Stomach (tissue), 9 donors: ENCODE results near the gene MFN1. TPM values are rescaled to one million over a fixed set of nuclear protein-coding genes. Genes with fewer than 3 reads are reported as not detected.

Source experiments
- DNase-seq, 2 donors: peaks; one replicate each; pipeline versions ENCODE4 v3.0.0 to v3.0.0-alpha.2; 2013 to 2019
- H3K27ac ChIP-seq, 5 donors: fragments of 200-600 bp in 4 of 5; sonication (generic) in 4 of 5; one replicate each; pipeline ENCODE4 v1.5.1; 2013 to 2019; ENCODE audit warnings: mild to moderate bottlenecking in 1 of 5, moderate library complexity in 1 of 5
- H3K27me3 ChIP-seq, 3 donors: fragments of 200-600 bp; sonication (generic); one replicate each; pipeline ENCODE4 v1.5.1; 2017 to 2019; ENCODE audit warnings: mixed run types in 1 of 3
- H3K36me3 ChIP-seq, 4 donors: fragments of 200-600 bp; sonication (generic); 1 replicate in 3 of 4; 2 replicates in 1 of 4; pipeline ENCODE4 v1.5.1; 2016 to 2019
- H3K4me1 ChIP-seq, 4 donors: fragments of 200-600 bp; sonication (generic); one replicate each; pipeline ENCODE4 v1.5.1; 2016 to 2019
- H3K4me3 ChIP-seq, 4 donors: fragments of 200-600 bp; sonication (generic) in 3 of 4; one replicate each; pipeline ENCODE4 v1.5.1; 2016 to 2019; ENCODE audit warnings: mild to moderate bottlenecking in 1 of 4
- H3K9me3 ChIP-seq, 4 donors: fragments of 200-600 bp; sonication (generic); one replicate each; pipeline ENCODE4 v1.5.1; 2016 to 2019
- EP300 ChIP-seq: sonication (generic); formaldehyde crosslinking; IDR thresholded peaks from one replicate; pipeline ENCODE4 v1.6.1; 2017; ENCODE audit warnings: antibody characterized with exemption
- POLR2A ChIP-seq, 4 donors: fragments of 450-650 bp; IDR thresholded peaks; one replicate each; pipeline ENCODE4 v1.6.1; 2016; ENCODE audit warnings: antibody characterized with exemption in 4 of 4, control low read depth in 2 of 4, mild to moderate bottlenecking in 1 of 4, moderate library complexity in 1 of 4
- POLR2AphosphoS5 ChIP-seq, 3 donors: sonication (generic); formaldehyde crosslinking; IDR thresholded peaks; one replicate each; pipeline ENCODE4 v1.6.1; 2016; ENCODE audit warnings: antibody characterized with exemption in 3 of 3
- WGBS, 5 donors: extraction: QIAGEN DNeasy Blood & Tissue Kit in 3 of 5; methylation state at CpG; one replicate each; pipeline versions ENCODE4 v1.1.5 to v1.1.7; 2013 to 2018; 5-methylcytosine and 5-hydroxymethylcytosine counted together
- intact Hi-C: fragments of 100-400 bp; cut with DNase I; formaldehyde crosslinking; loops from one replicate; pipeline ENCODE4 v1.15.1; 2023; ENCODE audit warnings: low total_unique reads
- polyA plus RNA-seq, 3 donors: library from polyadenylated mRNA; stranded (reverse); fragments of 200-250 nt; gene quantifications; one replicate each; pipeline ENCODE4 v1.2.3, GENCODE V29; 2013
- total RNA-seq, 5 donors: library from RNA; depleted of rRNA; stranded (reverse); fragments of >200 nt; gene quantifications; one replicate each; pipeline versions ENCODE4 v1.1.0 to v1.2.3, GENCODE V29; 2014 to 2016
- TF ChIP-seq, protein P1 (sequence below), 7 experiments: fragments of 450-650 bp in 4 of 7; fragments of 200-600 bp in 3 of 7; sonication (generic) in 3 of 7; IDR thresholded peaks; one replicate each; pipeline ENCODE4 v1.5.1; 2016 to 2019; ENCODE audit warnings: antibody characterized with exemption in 7 of 7, control low read depth in 2 of 7, mild to moderate bottlenecking in 1 of 7
- donor health status: healthy with polysubstance abuse.
- donor health status: Bipolar disorder and iron deficiency.
- donor health status: healthy.

MFN1 gene
- total and polyA plus RNA-seq, 8 donors: 9.7 to 124 (median 17.0) TPM

DNA sequence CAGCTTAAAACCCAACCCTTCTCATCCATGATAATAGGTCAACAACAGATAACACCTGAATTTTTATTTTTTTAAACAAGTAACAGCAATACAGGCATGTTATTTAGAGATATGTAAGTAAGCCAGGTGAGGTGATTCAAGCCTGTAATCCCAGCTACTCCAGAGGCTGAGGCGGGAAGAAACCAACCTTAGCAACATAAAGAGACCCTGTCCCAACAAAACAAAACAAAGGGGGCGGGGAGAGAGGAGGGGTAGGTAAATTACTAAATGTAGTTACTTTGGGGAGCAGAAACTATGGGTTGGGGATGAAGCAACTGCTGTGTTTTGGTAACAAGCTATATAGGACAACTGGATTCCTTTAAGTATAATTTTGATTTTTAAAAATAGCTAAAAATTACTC is 56.8 kb downstream of the MFN1 start:
- H3K36me3 ChIP-seq: peaks cover 3 to 71% (median 57%) of the 10 kb centered on the region in 4 donors
- H3K27me3 ChIP-seq: no peaks in the 10 kb centered on the region
- DNase-seq: no peak
- TF ChIP-seq, protein P1, sequence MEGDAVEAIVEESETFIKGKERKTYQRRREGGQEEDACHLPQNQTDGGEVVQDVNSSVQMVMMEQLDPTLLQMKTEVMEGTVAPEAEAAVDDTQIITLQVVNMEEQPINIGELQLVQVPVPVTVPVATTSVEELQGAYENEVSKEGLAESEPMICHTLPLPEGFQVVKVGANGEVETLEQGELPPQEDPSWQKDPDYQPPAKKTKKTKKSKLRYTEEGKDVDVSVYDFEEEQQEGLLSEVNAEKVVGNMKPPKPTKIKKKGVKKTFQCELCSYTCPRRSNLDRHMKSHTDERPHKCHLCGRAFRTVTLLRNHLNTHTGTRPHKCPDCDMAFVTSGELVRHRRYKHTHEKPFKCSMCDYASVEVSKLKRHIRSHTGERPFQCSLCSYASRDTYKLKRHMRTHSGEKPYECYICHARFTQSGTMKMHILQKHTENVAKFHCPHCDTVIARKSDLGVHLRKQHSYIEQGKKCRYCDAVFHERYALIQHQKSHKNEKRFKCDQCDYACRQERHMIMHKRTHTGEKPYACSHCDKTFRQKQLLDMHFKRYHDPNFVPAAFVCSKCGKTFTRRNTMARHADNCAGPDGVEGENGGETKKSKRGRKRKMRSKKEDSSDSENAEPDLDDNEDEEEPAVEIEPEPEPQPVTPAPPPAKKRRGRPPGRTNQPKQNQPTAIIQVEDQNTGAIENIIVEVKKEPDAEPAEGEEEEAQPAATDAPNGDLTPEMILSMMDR (IDR thresholded peaks at IDR 0.05): no peak
- TF ChIP-seq EP300 (no peak), POLR2AphosphoS5 (IDR thresholded peaks at IDR 0.05) (no peak), POLR2A (IDR thresholded peaks at IDR 0.05) (no peak)
- H3K4me1 ChIP-seq: no peaks in the 10 kb centered on the region
- H3K4me3 ChIP-seq: no peak overlapping the region
- H3K27ac ChIP-seq: no peak overlapping the region
- intact Hi-C loops: no loop called here
- no peaks in the 10 kb centered on the region for H3K9me3 ChIP-seq
- 87 to 100% (median 96%) methylated on average over 2 of the region's 2 CpGs for WGBS, 5 donors

DNA sequence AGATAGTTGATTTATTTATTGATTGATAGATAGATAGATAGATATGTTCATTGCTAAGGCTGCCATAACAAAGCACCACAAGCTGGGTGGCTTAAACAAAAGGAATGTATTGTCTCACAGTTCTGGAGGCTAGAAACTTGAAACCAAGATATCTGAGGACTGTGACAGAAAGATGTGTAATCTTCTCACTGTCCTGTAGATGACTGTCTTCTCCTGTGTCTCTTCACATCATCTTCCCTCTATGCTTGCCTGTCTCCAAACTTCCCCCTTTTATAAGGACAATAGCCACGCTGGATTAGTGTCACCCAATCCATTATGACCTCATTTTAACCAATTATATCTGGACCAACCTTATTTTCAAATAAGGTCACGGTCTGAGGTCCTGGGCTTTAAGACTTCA is 62.8 kb downstream of the MFN1 start:
- Histone ChIP-seq H3K27ac (no peak overlapping the region), H3K36me3 (peaks cover 0 to 67% (median 38%) of the 10 kb centered on the region in 4 donors), H3K4me3 (no peak overlapping the region), H3K9me3 (no peaks in the 10 kb centered on the region), H3K4me1 (no peaks in the 10 kb centered on the region), H3K27me3 (no peaks in the 10 kb centered on the region)
- WGBS, 5 donors: 84 to 94% (median 93%) methylated on average over 2 of the region's 2 CpGs
- DNase-seq: no peak
- no peak for TF ChIP-seq POLR2AphosphoS5 (IDR thresholded peaks at IDR 0.05)
- TF ChIP-seq, protein P1 (IDR thresholded peaks at IDR 0.05): no peak
- no peak for TF ChIP-seq POLR2A (IDR thresholded peaks at IDR 0.05)
- intact Hi-C loops: no loop called here

DNA sequence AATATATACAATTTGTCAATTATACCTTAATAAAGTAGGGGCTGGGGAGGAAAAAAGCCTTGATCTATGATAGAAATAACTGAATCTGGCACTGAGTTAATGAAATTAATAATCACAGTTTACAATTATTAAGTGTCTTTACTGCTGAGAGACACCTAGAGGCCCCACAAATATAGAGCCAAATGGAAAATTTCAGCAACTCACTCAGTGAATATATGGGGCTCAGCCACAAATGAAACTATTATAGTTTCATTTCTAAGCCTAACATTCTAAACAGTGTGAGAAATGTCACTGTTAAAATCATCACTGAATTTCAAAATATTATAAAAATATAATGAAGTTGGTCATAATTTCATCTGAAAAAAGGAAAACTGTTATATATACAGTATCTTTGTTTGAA is 63.5 kb downstream of the MFN1 start:
- intact Hi-C loops: no loop called here
- no peak overlapping the region for H3K4me3 ChIP-seq
- no peaks in the 10 kb centered on the region for H3K27me3 ChIP-seq
- no peak for TF ChIP-seq EP300
- no peak for TF ChIP-seq POLR2AphosphoS5 (IDR thresholded peaks at IDR 0.05)
- TF ChIP-seq, protein P1 (IDR thresholded peaks at IDR 0.05): no peak
- no peak for TF ChIP-seq POLR2A (IDR thresholded peaks at IDR 0.05)
- H3K27ac ChIP-seq: no peak overlapping the region
- no peak for DNase-seq
- H3K4me1 ChIP-seq: no peaks in the 10 kb centered on the region
- no peaks in the 10 kb centered on the region for H3K9me3 ChIP-seq
- peaks cover 0 to 63% (median 34%) of the 10 kb centered on the region in 4 donors for H3K36me3 ChIP-seq

DNA sequence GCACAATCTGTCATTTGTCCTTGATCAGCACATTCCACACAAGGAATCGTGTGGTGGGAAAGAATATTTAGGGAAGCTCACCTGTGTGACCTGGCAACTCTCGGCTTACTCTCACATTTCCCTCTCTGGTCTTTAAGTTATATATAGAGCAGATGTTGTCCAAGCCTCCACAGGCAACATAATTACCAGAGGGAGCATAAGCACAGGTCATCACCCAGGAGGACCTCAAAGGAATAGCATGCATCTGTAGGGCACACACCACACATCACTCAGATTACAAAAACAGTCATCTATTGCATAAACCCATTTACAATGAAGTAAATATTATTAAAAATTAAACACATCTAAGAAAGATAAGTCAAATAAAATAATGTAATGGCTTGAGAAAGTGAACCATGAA is 67.3 kb downstream of the MFN1 start:
- no peak overlapping the region for H3K27ac ChIP-seq
- H3K4me3 ChIP-seq: no peak overlapping the region
- no peaks in the 10 kb centered on the region for H3K4me1 ChIP-seq
- no peaks in the 10 kb centered on the region for H3K9me3 ChIP-seq
- TF ChIP-seq EP300 (no peak), POLR2A (IDR thresholded peaks at IDR 0.05) (no peak), POLR2AphosphoS5 (IDR thresholded peaks at IDR 0.05) (no peak)
- TF ChIP-seq, protein P1 (IDR thresholded peaks at IDR 0.05): no peak
- DNase-seq: no peak
- peaks cover 0 to 53% (median 40%) of the 10 kb centered on the region in 4 donors for H3K36me3 ChIP-seq
- 83 to 91% (median 85%) methylated on average over 2 of the region's 2 CpGs for WGBS, 5 donors
- no peaks in the 10 kb centered on the region for H3K27me3 ChIP-seq
- intact Hi-C loops: no loop called here
